Progenitor cell of endocrine pancreas (in vitro differentiated cells): ENCODE results near the gene KCNMB2. TPM values are rescaled to one million over a fixed set of nuclear protein-coding genes. Genes with fewer than 3 reads are reported as not detected.

ENCODE experiments used
- DNase-seq: peaks from one replicate; pipeline ENCODE4 v3.0.0; 2021; ENCODE audit warnings: low spot score; ENCODE audit not compliant: unreplicated experiment
- H3K27ac Mint-ChIP-seq: 2 replicates; pipeline ENCODE4 v1.8.0; 2021; ENCODE audit warnings: mild to moderate bottlenecking, moderate library complexity, mixed read lengths
- H3K27me3 Mint-ChIP-seq: 2 replicates; pipeline ENCODE4 v1.8.0; 2021; ENCODE audit warnings: mixed read lengths
- H3K36me3 Mint-ChIP-seq: 2 replicates; pipeline ENCODE4 v1.8.0; 2022; ENCODE audit warnings: mixed read lengths; ENCODE audit not compliant: insufficient read depth
- H3K4me1 Mint-ChIP-seq: 2 replicates; pipeline ENCODE4 v1.8.0; 2021; ENCODE audit warnings: low read depth, mixed read lengths
- H3K4me3 Mint-ChIP-seq: 2 replicates; pipeline ENCODE4 v1.8.0; 2021; ENCODE audit warnings: low read depth, mild to moderate bottlenecking, moderate library complexity, mixed read lengths
- H3K9me3 Mint-ChIP-seq: 2 replicates; pipeline ENCODE4 v1.8.0; 2021; ENCODE audit warnings: low read depth, mixed read lengths
- total RNA-seq: library from RNA; stranded (reverse); gene quantifications from 2 replicates; pipeline ENCODE4 v1.2.1, GENCODE V29; 2021
- TF ChIP-seq, protein P1 (sequence below): fragments of 200-600 bp; sonication (generic); IDR thresholded peaks from one replicate; pipeline ENCODE4 v1.5.0; 2021; ENCODE audit warnings: antibody characterized with exemption, mild to moderate bottlenecking; ENCODE audit not compliant: unreplicated experiment

Gene KCNMB2
- total RNA-seq, 1 donor from 2014 or later, result not detected

DNA sequence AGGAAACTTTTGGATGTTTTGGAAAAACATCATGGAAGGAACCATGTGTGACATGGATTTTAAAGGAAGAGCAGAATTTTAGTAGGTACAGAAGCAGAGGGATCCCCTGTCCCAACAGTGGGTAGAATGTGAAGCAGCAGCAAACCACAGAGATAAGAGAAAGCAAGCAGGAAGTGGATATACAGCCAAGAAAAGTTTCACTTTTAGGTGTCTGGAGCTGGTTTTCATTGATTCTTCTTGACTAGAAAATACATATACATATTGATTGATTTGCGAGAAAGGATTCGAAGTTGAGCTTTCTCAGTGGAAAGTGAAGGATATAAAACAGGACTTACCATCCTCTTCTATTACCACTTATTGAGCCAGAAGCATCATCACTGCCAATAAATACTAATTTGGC, 133.5 kb downstream of the KCNMB2 start:
- Mint-ChIP-seq H3K4me3 (no peak overlapping the region), H3K4me1 (peaks cover 12% of the 10 kb centered on the region), H3K36me3 (no peaks in the 10 kb centered on the region), H3K27ac (no peak overlapping the region), H3K27me3 (no peaks in the 10 kb centered on the region), H3K9me3 (no peaks in the 10 kb centered on the region)
- TF ChIP-seq, protein P1, sequence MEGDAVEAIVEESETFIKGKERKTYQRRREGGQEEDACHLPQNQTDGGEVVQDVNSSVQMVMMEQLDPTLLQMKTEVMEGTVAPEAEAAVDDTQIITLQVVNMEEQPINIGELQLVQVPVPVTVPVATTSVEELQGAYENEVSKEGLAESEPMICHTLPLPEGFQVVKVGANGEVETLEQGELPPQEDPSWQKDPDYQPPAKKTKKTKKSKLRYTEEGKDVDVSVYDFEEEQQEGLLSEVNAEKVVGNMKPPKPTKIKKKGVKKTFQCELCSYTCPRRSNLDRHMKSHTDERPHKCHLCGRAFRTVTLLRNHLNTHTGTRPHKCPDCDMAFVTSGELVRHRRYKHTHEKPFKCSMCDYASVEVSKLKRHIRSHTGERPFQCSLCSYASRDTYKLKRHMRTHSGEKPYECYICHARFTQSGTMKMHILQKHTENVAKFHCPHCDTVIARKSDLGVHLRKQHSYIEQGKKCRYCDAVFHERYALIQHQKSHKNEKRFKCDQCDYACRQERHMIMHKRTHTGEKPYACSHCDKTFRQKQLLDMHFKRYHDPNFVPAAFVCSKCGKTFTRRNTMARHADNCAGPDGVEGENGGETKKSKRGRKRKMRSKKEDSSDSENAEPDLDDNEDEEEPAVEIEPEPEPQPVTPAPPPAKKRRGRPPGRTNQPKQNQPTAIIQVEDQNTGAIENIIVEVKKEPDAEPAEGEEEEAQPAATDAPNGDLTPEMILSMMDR, result no peak
- no peak for DNase-seq

DNA sequence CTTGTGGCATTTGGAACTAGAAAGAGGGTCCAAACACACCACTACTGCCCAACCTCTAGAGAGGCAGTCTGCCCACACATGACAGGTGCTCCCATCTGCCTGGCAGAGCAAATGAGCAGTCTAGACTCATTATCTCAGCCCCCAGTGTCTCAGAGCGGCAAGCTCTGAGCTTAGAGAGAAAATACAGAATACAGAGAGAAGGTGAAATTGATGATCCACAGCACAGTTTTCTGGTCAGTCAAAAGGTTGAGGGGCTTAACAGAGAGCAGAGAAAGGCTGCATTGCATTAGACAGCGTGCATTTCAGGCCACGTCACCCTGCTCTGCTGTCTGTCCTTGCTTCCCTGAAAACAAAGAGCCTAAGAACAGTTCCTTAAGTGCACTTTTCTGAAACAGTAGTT, 135.1 kb downstream of the KCNMB2 start:
- DNase-seq, result no peak
- peaks cover 12% of the 10 kb centered on the region for H3K4me1 Mint-ChIP-seq
- no peaks in the 10 kb centered on the region for H3K36me3 Mint-ChIP-seq
- no peak overlapping the region for H3K27ac Mint-ChIP-seq
- no peak overlapping the region for H3K4me3 Mint-ChIP-seq
- TF ChIP-seq, protein P1, result no peak
- H3K27me3 Mint-ChIP-seq, result no peaks in the 10 kb centered on the region
- H3K9me3 Mint-ChIP-seq, result no peaks in the 10 kb centered on the region

DNA sequence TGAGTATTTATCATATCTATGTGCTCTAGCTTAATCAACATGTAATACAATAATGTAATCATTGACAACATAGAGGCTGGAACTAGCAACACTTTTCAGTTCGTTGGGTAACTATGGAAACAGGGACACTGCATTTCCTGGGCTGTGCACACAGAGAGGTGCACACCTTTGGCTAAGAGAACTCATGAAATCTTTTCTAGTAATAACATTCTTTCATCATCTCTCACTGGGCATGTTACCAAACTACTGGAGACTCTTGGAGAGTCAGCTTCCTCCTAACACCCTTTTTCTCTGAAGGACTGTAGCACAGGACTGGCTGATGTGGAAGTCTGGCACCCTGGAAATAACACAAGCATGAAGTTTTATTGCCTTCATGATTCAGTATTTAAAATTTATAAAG, 135.6 kb downstream of the KCNMB2 start:
- TF ChIP-seq, protein P1, result no peak
- Mint-ChIP-seq H3K27ac (no peak overlapping the region), H3K4me3 (no peak overlapping the region), H3K27me3 (no peaks in the 10 kb centered on the region), H3K36me3 (no peaks in the 10 kb centered on the region), H3K4me1 (peaks cover 12% of the 10 kb centered on the region), H3K9me3 (no peaks in the 10 kb centered on the region)
- DNase-seq, result no peak

DNA sequence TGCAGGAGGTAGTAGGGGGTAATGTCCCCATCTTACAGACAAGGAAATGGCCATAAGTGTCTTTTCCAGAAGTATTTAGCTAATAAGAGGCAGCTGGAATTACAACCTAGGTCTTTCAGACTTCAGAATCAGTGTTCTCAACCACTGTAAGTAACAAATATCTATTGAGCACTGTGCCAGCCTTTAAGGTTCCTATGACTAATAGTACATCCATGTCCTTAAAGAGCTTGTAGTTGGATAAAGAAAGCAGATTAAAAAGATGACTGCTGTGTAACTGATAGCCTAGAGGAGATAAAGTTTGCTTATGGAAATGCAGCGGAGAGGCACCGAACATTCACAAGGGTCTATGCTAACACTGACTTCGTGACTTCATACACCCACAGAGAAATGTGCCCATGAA, 136.0 kb downstream of the KCNMB2 start:
- Mint-ChIP-seq H3K27ac (no peak overlapping the region), H3K9me3 (no peaks in the 10 kb centered on the region), H3K27me3 (no peaks in the 10 kb centered on the region), H3K36me3 (no peaks in the 10 kb centered on the region), H3K4me3 (no peak overlapping the region), H3K4me1 (peaks cover 12% of the 10 kb centered on the region)
- DNase-seq, result no peak
- TF ChIP-seq, protein P1, result no peak

DNA sequence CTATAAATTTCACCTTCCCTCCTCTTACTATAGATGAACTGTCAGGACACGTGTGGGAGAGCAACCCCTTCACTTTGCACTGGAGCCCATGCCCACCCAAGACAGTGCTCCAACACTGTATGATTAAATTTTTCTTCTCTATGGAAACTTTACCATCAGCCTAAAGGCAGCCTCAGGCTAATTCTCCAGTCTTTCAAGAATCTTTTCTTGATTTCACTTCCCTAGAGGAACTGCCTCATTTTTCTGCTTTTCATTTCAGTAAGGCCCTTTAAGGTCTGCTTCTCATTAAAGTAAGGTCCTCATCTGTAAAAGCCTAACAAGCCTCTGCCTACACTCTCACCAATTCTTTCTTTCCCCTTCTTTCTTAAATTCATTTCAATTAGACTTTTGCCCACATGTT, 137.3 kb downstream of the KCNMB2 start:
- Mint-ChIP-seq H3K27ac (no peak overlapping the region), H3K4me1 (peaks cover 12% of the 10 kb centered on the region), H3K27me3 (no peaks in the 10 kb centered on the region), H3K9me3 (no peaks in the 10 kb centered on the region), H3K4me3 (no peak overlapping the region), H3K36me3 (no peaks in the 10 kb centered on the region)
- TF ChIP-seq, protein P1, result no peak
- no peak for DNase-seq
